Measurements from ENCODE around the gene OR1D5. TPM values are rescaled to one million over a fixed set of nuclear protein-coding genes. Genes with fewer than 3 reads are reported as not detected.

The OR1D5 gene
- polyA plus RNA-seq, 1 donor: not detected

DNA sequence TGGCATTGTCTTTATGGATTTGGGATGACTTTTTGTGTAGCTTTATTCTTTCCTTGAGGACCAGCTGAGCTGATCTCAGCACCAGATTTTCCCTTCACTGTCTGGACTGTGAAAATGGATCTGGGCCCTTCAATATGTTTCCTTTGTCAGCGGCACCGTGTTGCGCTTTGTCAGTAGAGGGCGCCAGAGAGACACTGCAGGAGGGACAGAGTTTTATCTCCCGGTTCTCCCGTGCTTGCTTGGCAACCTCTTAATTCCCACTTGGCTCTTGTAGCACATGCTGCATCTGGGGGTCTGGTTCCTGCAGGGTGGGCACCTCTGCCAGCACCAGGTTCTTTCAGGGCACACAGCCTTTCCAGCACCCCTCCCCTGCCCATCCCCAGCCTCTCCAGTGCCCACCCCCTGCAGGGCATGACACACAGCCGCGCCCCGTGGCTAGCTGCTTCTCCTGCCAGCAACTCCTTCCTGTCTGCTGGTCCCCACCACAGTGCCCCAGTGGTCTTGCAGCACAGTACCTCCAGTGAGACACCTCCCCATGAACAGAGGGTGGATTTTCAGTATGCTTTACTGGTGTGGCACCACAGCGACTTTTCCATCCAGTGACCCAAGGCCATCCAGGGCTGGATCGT is 19.6 kb downstream of the OR1D5 start:
- no peak overlapping the region for H3K4me3 ChIP-seq (ENCODE audit: low read length)
- no peaks in the 10 kb centered on the region for H3K36me3 ChIP-seq (ENCODE audit: control insufficient read depth, insufficient read depth, low read length)
- no peaks in the 10 kb centered on the region for H3K27me3 ChIP-seq (ENCODE audit: control insufficient read depth, insufficient read depth, low read length)
- DNase-seq: no peak
- H3K4me1 ChIP-seq (ENCODE audit: control insufficient read depth, insufficient read depth, low read length): peaks cover 3% of the 10 kb centered on the region
- peaks cover 7% of the 10 kb centered on the region for H3K9me3 ChIP-seq (ENCODE audit: control insufficient read depth, low read depth, low read length)
- whole genome bisulfite sequencing (ENCODE audit: insufficient coverage, low lambda C conversion rate): no CpG with 5 or more reads among the region's 11 CpGs
- H3K27ac ChIP-seq (ENCODE audit: low read length): no peak overlapping the region

DNA sequence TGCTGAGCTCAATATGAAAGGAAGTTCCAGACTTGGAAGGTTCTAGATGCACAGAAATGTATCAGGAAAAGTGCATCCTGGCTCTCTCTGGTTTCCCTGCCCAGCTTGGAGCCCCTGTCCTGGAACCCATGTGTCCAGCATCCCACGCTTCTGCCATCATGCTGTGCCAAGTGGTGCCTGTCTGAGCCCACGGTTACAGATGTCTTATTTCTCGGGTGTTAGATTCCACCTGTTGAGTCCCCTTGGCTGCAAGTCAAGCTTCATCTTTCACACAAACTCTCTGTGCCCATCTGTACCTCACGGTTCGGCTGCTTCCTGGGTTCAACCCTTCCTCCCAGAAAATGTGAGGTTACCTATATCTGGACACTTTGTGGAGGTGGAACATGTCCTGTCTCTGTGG is 22.5 kb downstream of the OR1D5 start:
- H3K36me3 ChIP-seq (ENCODE audit: control insufficient read depth, insufficient read depth, low read length): no peaks in the 10 kb centered on the region
- no peaks in the 10 kb centered on the region for H3K4me1 ChIP-seq (ENCODE audit: control insufficient read depth, insufficient read depth, low read length)
- no peaks in the 10 kb centered on the region for H3K27me3 ChIP-seq (ENCODE audit: control insufficient read depth, insufficient read depth, low read length)
- peaks cover 7% of the 10 kb centered on the region for H3K9me3 ChIP-seq (ENCODE audit: control insufficient read depth, low read depth, low read length)
- DNase-seq: no peak
- WGBS (ENCODE audit: insufficient coverage, low lambda C conversion rate): 100% methylated on average over 1 of the region's 5 CpGs
- H3K27ac ChIP-seq (ENCODE audit: low read length): no peak overlapping the region
- no peak overlapping the region for H3K4me3 ChIP-seq (ENCODE audit: low read length)

DNA sequence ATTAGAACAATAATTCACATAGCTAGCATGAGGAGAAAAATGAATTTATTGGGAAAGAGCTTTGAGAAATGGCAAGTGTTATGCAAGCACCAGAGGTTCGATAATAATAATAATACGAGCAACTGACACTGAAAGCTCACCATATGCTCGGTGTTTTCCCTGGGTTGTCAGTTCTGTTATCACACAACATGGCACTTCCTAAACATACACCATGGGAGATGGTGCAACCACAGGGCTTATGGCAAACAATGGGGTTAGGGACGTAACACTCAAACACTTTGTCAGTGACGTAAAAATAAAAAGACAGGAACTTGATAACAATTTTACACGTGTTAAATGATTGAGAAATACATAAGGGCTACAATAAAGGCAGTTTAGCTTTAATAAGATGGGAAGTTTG is 23.7 kb downstream of the OR1D5 start:
- H3K9me3 ChIP-seq (ENCODE audit: control insufficient read depth, low read depth, low read length): peaks cover 7% of the 10 kb centered on the region
- no peak for DNase-seq
- no peak overlapping the region for H3K4me3 ChIP-seq (ENCODE audit: low read length)
- H3K36me3 ChIP-seq (ENCODE audit: control insufficient read depth, insufficient read depth, low read length): no peaks in the 10 kb centered on the region
- WGBS (ENCODE audit: insufficient coverage, low lambda C conversion rate): no CpG with 5 or more reads among the region's 6 CpGs
- no peaks in the 10 kb centered on the region for H3K27me3 ChIP-seq (ENCODE audit: control insufficient read depth, insufficient read depth, low read length)
- no peak overlapping the region for H3K27ac ChIP-seq (ENCODE audit: low read length)
- H3K4me1 ChIP-seq (ENCODE audit: control insufficient read depth, insufficient read depth, low read length): no peaks in the 10 kb centered on the region

DNA sequence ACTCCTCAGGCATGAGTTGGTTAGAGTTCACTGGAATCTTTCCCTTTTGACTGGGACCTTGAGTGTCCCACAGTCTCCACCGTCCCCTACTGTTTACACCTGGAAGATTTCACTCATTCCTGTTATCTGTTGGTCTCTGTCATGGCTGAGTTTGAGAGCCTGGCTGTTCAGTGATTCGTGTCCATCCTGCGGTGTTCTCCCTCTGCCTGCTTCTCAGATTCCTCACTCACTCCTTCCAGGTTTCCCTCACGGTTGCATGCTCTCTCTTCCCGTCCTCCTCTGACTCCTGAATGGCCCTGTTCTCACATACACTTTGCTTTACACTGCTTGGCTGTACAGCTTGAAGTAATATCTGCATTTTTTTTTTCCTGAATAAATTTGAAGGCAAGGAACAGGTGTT is 24.5 kb downstream of the OR1D5 start:
- WGBS (ENCODE audit: insufficient coverage, low lambda C conversion rate): 41% methylated on average over 3 of the region's 5 CpGs
- Histone ChIP-seq H3K36me3 (ENCODE audit: control insufficient read depth, insufficient read depth, low read length) (no peaks in the 10 kb centered on the region), H3K4me1 (ENCODE audit: control insufficient read depth, insufficient read depth, low read length) (no peaks in the 10 kb centered on the region), H3K27me3 (ENCODE audit: control insufficient read depth, insufficient read depth, low read length) (no peaks in the 10 kb centered on the region), H3K27ac (ENCODE audit: low read length) (no peak overlapping the region), H3K4me3 (ENCODE audit: low read length) (no peak overlapping the region), H3K9me3 (ENCODE audit: control insufficient read depth, low read depth, low read length) (peaks cover 6% of the 10 kb centered on the region)
- no peak for DNase-seq

DNA sequence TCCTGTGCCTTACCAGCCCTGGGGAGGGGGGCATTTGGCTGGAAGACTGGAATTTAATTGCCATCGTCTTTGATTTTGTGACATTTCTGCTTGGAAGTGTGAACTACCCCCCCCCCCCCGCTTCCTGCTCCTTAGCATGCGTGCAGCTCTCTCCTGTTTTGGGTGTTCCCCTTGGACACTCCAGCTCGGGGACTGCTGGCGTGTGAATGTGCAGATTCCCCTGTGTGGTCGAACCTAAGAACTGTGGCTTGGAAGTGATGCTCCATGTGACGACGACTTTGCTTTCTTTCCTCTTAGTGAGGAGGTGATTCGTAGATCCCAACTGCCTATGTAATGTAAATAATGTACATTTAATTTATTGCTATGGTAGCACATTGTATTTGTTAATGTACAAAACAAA is 26.1 kb downstream of the OR1D5 start:
- Histone ChIP-seq H3K36me3 (ENCODE audit: control insufficient read depth, insufficient read depth, low read length) (peaks cover 2% of the 10 kb centered on the region), H3K9me3 (ENCODE audit: control insufficient read depth, low read depth, low read length) (no peaks in the 10 kb centered on the region), H3K27me3 (ENCODE audit: control insufficient read depth, insufficient read depth, low read length) (no peaks in the 10 kb centered on the region), H3K27ac (ENCODE audit: low read length) (no peak overlapping the region), H3K4me1 (ENCODE audit: control insufficient read depth, insufficient read depth, low read length) (no peaks in the 10 kb centered on the region), H3K4me3 (ENCODE audit: low read length) (no peak overlapping the region)
- WGBS (ENCODE audit: insufficient coverage, low lambda C conversion rate): no CpG with 5 or more reads among the region's 9 CpGs
- DNase-seq: no peak

DNA sequence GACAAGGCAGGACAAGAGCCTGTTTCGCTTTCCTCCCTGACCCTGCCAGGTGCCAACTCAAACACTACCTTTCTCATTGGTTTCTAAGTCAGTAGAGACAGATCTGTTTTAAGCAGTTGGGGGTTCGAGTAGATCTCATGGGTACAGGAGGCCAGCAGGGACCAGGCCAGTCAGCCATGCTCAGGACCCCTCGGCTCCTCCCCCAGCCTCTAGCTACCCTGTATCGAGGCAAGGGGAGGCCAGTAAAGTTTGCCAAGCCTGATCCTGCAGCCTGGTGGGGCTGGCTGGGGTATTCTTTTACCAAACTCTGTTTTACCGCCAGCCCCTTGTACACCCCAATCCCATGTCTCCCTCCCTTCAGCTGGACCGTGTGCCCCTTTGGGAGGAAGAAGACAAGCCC is 26.6 kb downstream of the OR1D5 start:
- no peak overlapping the region for H3K4me3 ChIP-seq (ENCODE audit: low read length)
- peaks cover 2% of the 10 kb centered on the region for H3K36me3 ChIP-seq (ENCODE audit: control insufficient read depth, insufficient read depth, low read length)
- no peaks in the 10 kb centered on the region for H3K27me3 ChIP-seq (ENCODE audit: control insufficient read depth, insufficient read depth, low read length)
- H3K9me3 ChIP-seq (ENCODE audit: control insufficient read depth, low read depth, low read length): no peaks in the 10 kb centered on the region
- H3K4me1 ChIP-seq (ENCODE audit: control insufficient read depth, insufficient read depth, low read length): no peaks in the 10 kb centered on the region
- H3K27ac ChIP-seq (ENCODE audit: low read length): no peak overlapping the region
- WGBS (ENCODE audit: insufficient coverage, low lambda C conversion rate): no CpG with 5 or more reads among the region's 6 CpGs
- DNase-seq: no peak

DNA sequence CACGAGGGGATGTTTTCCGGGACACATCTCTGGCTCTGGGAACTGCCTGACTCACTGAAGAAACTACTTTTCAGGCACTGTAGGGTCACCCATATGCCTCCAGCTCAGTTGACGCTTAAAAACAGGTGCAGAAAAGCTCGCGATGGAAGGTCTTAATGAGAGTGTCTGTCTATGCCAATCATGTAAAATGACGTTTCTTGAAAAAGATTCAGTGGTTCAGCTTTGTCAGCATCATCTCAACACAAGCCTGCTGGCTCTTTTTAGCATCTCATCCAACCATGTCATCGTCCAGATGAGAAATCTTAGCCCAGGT is 27.5 kb downstream of the OR1D5 start:
- no peak for DNase-seq
- no peaks in the 10 kb centered on the region for H3K4me1 ChIP-seq (ENCODE audit: control insufficient read depth, insufficient read depth, low read length)
- H3K36me3 ChIP-seq (ENCODE audit: control insufficient read depth, insufficient read depth, low read length): peaks cover 3% of the 10 kb centered on the region
- no peak overlapping the region for H3K27ac ChIP-seq (ENCODE audit: low read length)
- H3K27me3 ChIP-seq (ENCODE audit: control insufficient read depth, insufficient read depth, low read length): no peaks in the 10 kb centered on the region
- WGBS (ENCODE audit: insufficient coverage, low lambda C conversion rate): no CpG with 5 or more reads among the region's 7 CpGs
- no peak overlapping the region for H3K4me3 ChIP-seq (ENCODE audit: low read length)
- no peaks in the 10 kb centered on the region for H3K9me3 ChIP-seq (ENCODE audit: control insufficient read depth, low read depth, low read length)

DNA sequence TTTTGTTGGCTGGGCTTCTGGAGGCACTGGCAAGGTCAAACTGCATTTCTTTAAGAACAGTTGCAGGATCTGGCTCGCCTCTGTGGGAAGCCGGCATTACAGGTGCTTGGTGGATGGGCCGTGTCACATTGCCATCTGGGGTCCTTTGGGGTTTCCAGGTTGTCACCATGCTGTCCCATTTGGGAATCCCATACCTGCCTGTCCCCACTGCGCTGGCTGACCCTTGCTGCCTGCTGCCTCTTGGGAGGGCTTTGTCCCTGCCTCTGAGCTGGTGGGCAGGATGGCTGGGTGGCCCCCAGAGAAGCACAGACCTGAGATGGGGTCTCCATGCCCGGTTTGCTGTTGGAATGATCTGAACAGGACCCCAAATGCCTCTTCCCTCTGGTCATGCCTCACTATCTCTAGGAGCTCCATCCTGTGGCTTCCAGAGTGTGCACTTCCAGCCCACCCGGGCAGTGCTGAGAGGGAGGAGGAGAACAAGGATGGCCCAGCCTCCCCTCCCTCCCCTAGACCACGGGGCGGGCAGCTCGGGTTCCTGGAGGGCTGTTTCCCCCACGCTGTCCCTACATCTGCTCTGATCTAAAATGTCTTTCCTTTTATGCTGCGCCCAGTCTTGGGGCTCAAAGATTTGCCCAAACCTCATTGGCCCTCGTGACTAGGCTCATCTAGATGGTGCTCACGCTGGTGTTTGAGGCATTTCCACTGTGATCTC is 28.0 kb downstream of the OR1D5 start:
- no peak overlapping the region for H3K4me3 ChIP-seq (ENCODE audit: low read length)
- H3K36me3 ChIP-seq (ENCODE audit: control insufficient read depth, insufficient read depth, low read length): peaks cover 7% of the 10 kb centered on the region
- DNase-seq: no peak
- WGBS (ENCODE audit: insufficient coverage, low lambda C conversion rate): no CpG with 5 or more reads among the region's 13 CpGs
- no peaks in the 10 kb centered on the region for H3K9me3 ChIP-seq (ENCODE audit: control insufficient read depth, low read depth, low read length)
- H3K27ac ChIP-seq (ENCODE audit: low read length): no peak overlapping the region
- H3K27me3 ChIP-seq (ENCODE audit: control insufficient read depth, insufficient read depth, low read length): no peaks in the 10 kb centered on the region
- H3K4me1 ChIP-seq (ENCODE audit: control insufficient read depth, insufficient read depth, low read length): no peaks in the 10 kb centered on the region

DNA sequence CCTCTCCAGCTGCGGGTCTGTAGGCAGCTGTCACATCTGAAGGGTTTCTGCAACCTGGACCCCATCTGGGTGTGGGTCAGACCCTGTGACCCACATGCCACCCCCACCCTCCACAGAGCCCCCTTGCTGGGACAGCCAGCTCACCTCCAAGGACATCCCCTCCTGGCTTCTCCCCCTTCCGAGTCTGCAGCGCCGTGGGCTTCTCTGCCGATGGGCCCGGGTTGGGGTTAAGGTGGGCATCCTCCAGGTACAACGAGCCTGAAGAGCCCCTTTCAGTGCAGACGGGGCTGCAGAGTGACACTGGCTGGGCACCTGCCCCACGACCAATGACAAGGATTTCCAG is 28.9 kb downstream of the OR1D5 start:
- H3K9me3 ChIP-seq (ENCODE audit: control insufficient read depth, low read depth, low read length): no peaks in the 10 kb centered on the region
- no CpG with 5 or more reads among the region's 9 CpGs for WGBS (ENCODE audit: insufficient coverage, low lambda C conversion rate)
- no peaks in the 10 kb centered on the region for H3K4me1 ChIP-seq (ENCODE audit: control insufficient read depth, insufficient read depth, low read length)
- no peak for DNase-seq
- no peak overlapping the region for H3K27ac ChIP-seq (ENCODE audit: low read length)
- H3K4me3 ChIP-seq (ENCODE audit: low read length): no peak overlapping the region
- H3K27me3 ChIP-seq (ENCODE audit: control insufficient read depth, insufficient read depth, low read length): no peaks in the 10 kb centered on the region
- H3K36me3 ChIP-seq (ENCODE audit: control insufficient read depth, insufficient read depth, low read length): peaks cover 8% of the 10 kb centered on the region

DNA sequence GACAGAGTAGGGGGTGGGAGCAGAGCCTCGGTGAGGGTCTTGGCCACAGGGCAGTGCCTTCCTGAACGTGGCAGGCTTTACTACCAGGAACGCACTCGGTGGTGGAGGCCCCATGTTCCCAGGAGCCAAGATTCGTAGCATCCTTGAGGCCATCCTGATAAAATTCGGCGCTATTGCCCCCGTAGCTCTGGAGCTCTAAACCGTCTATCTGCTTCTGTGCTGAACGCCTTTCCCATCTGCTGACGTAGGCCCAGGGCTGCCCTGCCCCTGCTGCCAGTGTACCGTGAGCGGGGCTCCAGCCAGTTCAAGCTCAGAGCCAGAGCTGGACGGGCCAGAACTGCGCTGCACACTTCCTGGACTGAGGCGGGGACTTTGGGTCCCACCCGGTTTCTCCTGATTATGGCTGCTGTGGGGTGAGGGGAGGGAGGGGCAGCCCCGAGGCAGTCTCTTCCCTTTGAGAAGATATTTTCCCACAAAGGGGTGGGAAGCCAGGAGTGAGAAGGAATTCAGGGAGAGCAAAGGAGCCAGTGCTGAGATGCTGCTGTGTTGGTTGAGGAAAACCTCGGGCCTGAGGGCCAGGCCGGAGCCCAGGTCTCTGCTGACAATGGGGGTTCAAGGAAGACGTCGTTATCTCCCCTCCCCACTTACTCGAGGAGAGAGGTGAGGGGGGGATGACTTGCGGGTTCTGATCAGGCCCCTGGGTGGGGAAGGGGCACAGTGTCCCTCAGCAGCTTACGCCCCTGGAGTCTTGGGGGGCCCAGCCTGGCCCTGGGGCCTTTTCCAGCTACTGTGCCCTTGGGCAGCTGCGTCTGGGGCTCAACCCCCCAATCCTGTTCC is 29.4 kb downstream of the OR1D5 start:
- Histone ChIP-seq H3K36me3 (ENCODE audit: control insufficient read depth, insufficient read depth, low read length) (peaks cover 14% of the 10 kb centered on the region), H3K27me3 (ENCODE audit: control insufficient read depth, insufficient read depth, low read length) (no peaks in the 10 kb centered on the region), H3K9me3 (ENCODE audit: control insufficient read depth, low read depth, low read length) (no peaks in the 10 kb centered on the region), H3K27ac (ENCODE audit: low read length) (no peak overlapping the region), H3K4me1 (ENCODE audit: control insufficient read depth, insufficient read depth, low read length) (no peaks in the 10 kb centered on the region), H3K4me3 (ENCODE audit: low read length) (no peak overlapping the region)
- no CpG with 5 or more reads among the region's 26 CpGs for WGBS (ENCODE audit: insufficient coverage, low lambda C conversion rate)
- DNase-seq: no peak

Data from large intestine (tissue), 3 donors.